Smooth muscle cell (in vitro differentiated cells): ENCODE data around the gene TESK2. TPM values are rescaled to one million over a fixed set of nuclear protein-coding genes. Genes with fewer than 3 reads are reported as not detected.

Source experiments
- DNase-seq: peaks from one replicate; lab custom pipeline; 2025; ENCODE audit not compliant: unreplicated experiment; lab: John Stamatoyannopoulos, UW
- H2AFZ ChIP-seq: fragments of 200-600 bp; sonication (generic); 2 replicates; pipeline ENCODE4 v1.6.0; 2016; ENCODE audit warnings: antibody characterized with exemption, low read depth, mild to moderate bottlenecking
- H3F3A ChIP-seq: fragments of 200-600 bp; sonication (generic); 2 replicates; pipeline ENCODE4 v1.6.0; 2017; ENCODE audit warnings: antibody characterized with exemption, low read depth
- H3K27ac ChIP-seq: fragments of 200-600 bp; sonication (generic); 2 replicates; pipeline ENCODE4 v1.5.1; 2016; ENCODE audit warnings: low read depth, mild to moderate bottlenecking
- H3K27me3 ChIP-seq: fragments of 200-600 bp; sonication (generic); 2 replicates; pipeline ENCODE4 v1.6.1; 2016; ENCODE audit warnings: low read depth, mild to moderate bottlenecking
- H3K36me3 ChIP-seq: fragments of 200-600 bp; sonication (generic); 2 replicates; pipeline ENCODE4 v1.5.1; 2016; ENCODE audit warnings: low read depth
- H3K4me1 ChIP-seq: fragments of 200-600 bp; sonication (generic); 2 replicates; pipeline ENCODE4 v1.5.1; 2016; ENCODE audit warnings: low read depth
- H3K4me2 ChIP-seq: fragments of 200-600 bp; sonication (generic); 2 replicates; pipeline ENCODE4 v1.6.0; 2016; ENCODE audit warnings: mild to moderate bottlenecking
- H3K4me3 ChIP-seq: fragments of 200-600 bp; sonication (generic); 2 replicates; pipeline ENCODE4 v1.5.1; 2016; ENCODE audit warnings: mild to moderate bottlenecking
- H3K79me2 ChIP-seq: fragments of 200-600 bp; sonication (generic); 2 replicates; pipeline ENCODE4 v1.6.0; 2016; ENCODE audit warnings: low read depth, mild to moderate bottlenecking
- H3K9ac ChIP-seq: fragments of 200-600 bp; sonication (generic); 2 replicates; pipeline ENCODE4 v1.6.0; 2016; ENCODE audit warnings: low read depth
- H3K9me3 ChIP-seq: fragments of 200-600 bp; sonication (generic); replicated peaks from 2 replicates; pipeline ENCODE4 v1.5.1; 2016; ENCODE audit warnings: low read depth
- H4K20me1 ChIP-seq: fragments of 200-600 bp; sonication (generic); 2 replicates; pipeline ENCODE4 v1.6.0; 2016; ENCODE audit warnings: low read depth
- CTCF ChIP-seq: fragments of 200-600 bp; sonication (generic); IDR thresholded peaks from 2 replicates; pipeline ENCODE4 v1.5.1; 2017; ENCODE audit warnings: borderline replicate concordance, mild to moderate bottlenecking, antibody characterized with exemption; ENCODE audit not compliant: insufficient read depth, poor library complexity, severe bottlenecking
- WGBS: methylation state at CpG from one replicate; pipeline ENCODE4 v1.1.7; 2016; ENCODE audit warnings: low lambda C conversion rate; 5-methylcytosine and 5-hydroxymethylcytosine counted together
- polyA plus RNA-seq: library from polyadenylated mRNA; unstranded; fragments of >200 nt; fragmentation: Nextera tagmentation; extraction: Ambion mirVana; gene quantifications from 2 replicates; pipeline ENCODE4 v1.2.1, GENCODE V29; 2016
- total RNA-seq: library from RNA; depleted of rRNA; stranded (reverse); fragments of >200 nt; gene quantifications from 2 replicates; pipeline ENCODE4 v1.2.3, GENCODE V29; 2014

Gene TESK2
- total and polyA plus RNA-seq, 2 experiments from 2014 or later: 1.3 to 4.3 TPM

- WGBS: 100% methylated on average over 4 of the region's 4 CpGs
- Histone ChIP-seq H3K4me2 (no peak overlapping the region), H3K9me3 (no peaks in the 10 kb centered on the region), H3K27ac (no peak overlapping the region), H3K36me3 (peaks cover 8% of the 10 kb centered on the region), H3K4me1 (peaks cover 6% of the 10 kb centered on the region), H2AFZ (no peak overlapping the region), H3K79me2 (no peaks in the 10 kb centered on the region), H3K27me3 (no peaks in the 10 kb centered on the region), H3F3A (peaks cover 29% of the 10 kb centered on the region), H3K9ac (no peak overlapping the region), H4K20me1 (peaks cover 45% of the 10 kb centered on the region), H3K4me3 (no peak overlapping the region)
- no peak for DNase-seq
- TF ChIP-seq CTCF: no peak
These were observed 20.1 kb upstream of the TESK2 start for GRCh38 chr1:45510972-45511527.

- 76% methylated on average over 9 of the region's 9 CpGs for WGBS
These were observed 19.3 kb upstream of the TESK2 start for GRCh38 chr1:45510036-45510971.

GRCh38 chr1:45508295-45509151 is 17.6 kb upstream of the TESK2 start:
- H3K27me3 ChIP-seq: no peaks in the 10 kb centered on the region
- no peaks in the 10 kb centered on the region for H3K9me3 ChIP-seq
- H3K9ac ChIP-seq: no peak overlapping the region
- WGBS: 90% methylated on average over 15 of the region's 15 CpGs
- H3K4me3 ChIP-seq: no peak overlapping the region
- no peak overlapping the region for H3K4me2 ChIP-seq
- H4K20me1 ChIP-seq: peaks cover 22% of the 10 kb centered on the region
- H2AFZ ChIP-seq: no peak overlapping the region
- no peaks in the 10 kb centered on the region for H3K79me2 ChIP-seq
- DNase-seq: no peak
- H3K36me3 ChIP-seq: peaks cover 8% of the 10 kb centered on the region
- no peak overlapping the region for H3K27ac ChIP-seq
- no peak for TF ChIP-seq CTCF
- H3K4me1 ChIP-seq: peaks cover 6% of the 10 kb centered on the region
- H3F3A ChIP-seq: peaks cover 28% of the 10 kb centered on the region

More at GRCh38 chr1:45510036-45510971, 19.3 kb upstream of the TESK2 start:
- no peak overlapping the region for H3K9ac ChIP-seq
- TF ChIP-seq CTCF: no peak
- H2AFZ ChIP-seq: no peak overlapping the region
- peaks cover 8% of the 10 kb centered on the region for H3K36me3 ChIP-seq
- no peak overlapping the region for H3K4me3 ChIP-seq
- no peak overlapping the region for H3K27ac ChIP-seq
- no peaks in the 10 kb centered on the region for H3K79me2 ChIP-seq
- no peak overlapping the region for H3K4me2 ChIP-seq
- H3K4me1 ChIP-seq: peaks cover 6% of the 10 kb centered on the region
- no peaks in the 10 kb centered on the region for H3K27me3 ChIP-seq
- H3K9me3 ChIP-seq: no peaks in the 10 kb centered on the region
- no peak for DNase-seq
- H4K20me1 ChIP-seq: peaks cover 38% of the 10 kb centered on the region
- H3F3A ChIP-seq: peaks cover 29% of the 10 kb centered on the region
